ENCODE measurements around the gene KIF18B.
"Not testable (repeated sequence)": the region's sequence is repeated elsewhere in the genome, so short reads cannot be mapped to it uniquely, and the experiment has no call there.

Gene KIF18B

DNA sequence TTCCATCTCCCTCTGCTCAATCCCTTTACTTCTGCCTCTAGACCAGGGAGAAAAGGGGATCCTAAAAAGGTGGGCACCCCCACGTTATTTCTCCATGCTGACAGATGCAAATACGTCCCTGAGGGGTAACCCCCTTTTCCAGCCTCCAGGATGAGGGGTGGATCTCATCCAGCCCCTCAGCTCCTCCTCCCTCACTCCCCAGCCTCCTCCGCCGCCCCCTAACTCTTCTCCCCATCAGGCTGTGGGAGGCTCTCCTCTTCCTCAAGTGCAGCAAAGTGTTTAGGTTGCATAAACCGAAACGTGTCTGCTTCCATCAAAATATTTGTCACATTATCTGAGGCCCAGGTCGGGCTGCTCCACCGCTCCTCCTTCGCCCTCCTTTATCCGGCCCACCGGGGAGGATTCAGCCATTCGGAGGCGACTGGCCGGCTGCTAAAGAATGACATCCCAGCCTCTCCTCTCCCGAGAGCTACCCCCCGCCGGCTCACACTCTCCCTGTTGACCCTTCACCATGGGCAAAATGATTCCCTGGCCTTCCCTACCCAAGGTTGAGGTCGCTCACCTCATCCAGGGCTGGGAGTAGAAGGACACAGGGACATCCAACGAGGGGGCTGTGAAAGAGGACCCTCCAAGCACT, 21.7 kb upstream of the KIF18B start:
- DNase-seq (ENCODE audit: low read depth) = no peak

DNA sequence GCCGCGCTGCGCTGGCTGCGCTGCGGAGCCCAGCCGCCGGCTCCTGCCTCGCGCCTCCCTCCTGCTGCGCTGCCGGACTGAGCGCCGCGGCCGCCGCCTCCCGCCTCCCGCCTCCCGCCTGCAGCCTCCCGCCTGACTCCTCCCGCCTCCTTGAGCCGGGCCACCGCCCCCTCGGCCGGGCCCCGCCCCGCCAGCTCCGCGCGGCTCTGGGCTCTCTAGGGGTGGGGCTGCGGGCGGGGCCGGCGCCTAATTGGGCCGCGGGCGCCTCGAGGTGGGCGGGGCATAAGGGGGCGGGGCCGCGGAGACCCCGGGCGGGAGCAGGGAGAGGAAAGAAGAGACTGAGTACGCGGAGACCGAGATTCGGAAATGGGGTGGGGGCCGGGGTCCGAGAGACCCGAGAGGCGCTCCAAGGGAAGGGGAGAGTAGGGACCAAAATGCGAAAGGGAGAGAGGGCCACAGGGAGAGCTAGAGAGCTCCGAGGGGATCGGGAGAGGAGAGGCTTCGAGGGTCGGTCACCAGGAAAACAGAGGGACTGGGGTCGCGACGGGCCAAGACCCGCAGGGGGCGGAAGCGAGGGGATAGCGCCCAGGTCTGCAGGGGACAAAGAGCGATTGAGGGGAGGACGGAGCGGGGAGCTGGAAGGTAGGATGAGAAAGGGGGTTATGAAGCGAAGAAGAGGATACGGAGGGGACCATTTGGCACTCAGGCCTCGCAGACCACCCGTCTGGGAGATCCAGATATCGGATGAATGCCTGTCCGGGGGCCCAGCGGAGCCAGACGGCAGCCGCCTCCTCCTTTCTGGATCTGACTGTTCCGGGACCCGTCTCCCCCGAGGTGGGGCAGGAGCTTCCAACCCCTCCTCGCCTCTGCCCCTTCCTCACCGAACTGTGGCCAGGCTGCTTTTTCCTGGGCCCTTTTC, 20.9 kb upstream of the KIF18B start, which contains the start of gene C1QL1:
C1QL1 (minus strand) TSS at position 79 of the 919 bp plus-strand sequence. CDS start 255 bp downstream, outside the sequence.
- peak; percentile 80 for DNase-seq (ENCODE audit: low read depth)

DNA sequence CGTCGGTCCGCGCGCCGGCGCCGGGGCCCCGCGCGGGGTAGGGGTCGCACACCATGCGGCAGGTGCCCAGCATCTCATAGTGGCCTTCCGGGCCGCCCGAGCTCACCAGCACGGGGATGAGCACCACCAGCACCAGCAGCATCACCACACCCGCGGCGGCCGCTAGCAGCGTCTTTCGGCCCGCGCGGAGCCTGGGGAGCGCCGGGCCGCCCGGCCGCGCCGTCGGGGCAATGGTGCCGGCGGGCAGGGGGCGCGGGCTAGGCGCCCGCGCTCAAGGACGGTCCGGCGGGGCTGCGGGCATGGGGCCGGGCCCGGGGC, 20.3 kb upstream of the KIF18B start:
- DNase-seq (ENCODE audit: low read depth) = no peak

DNA sequence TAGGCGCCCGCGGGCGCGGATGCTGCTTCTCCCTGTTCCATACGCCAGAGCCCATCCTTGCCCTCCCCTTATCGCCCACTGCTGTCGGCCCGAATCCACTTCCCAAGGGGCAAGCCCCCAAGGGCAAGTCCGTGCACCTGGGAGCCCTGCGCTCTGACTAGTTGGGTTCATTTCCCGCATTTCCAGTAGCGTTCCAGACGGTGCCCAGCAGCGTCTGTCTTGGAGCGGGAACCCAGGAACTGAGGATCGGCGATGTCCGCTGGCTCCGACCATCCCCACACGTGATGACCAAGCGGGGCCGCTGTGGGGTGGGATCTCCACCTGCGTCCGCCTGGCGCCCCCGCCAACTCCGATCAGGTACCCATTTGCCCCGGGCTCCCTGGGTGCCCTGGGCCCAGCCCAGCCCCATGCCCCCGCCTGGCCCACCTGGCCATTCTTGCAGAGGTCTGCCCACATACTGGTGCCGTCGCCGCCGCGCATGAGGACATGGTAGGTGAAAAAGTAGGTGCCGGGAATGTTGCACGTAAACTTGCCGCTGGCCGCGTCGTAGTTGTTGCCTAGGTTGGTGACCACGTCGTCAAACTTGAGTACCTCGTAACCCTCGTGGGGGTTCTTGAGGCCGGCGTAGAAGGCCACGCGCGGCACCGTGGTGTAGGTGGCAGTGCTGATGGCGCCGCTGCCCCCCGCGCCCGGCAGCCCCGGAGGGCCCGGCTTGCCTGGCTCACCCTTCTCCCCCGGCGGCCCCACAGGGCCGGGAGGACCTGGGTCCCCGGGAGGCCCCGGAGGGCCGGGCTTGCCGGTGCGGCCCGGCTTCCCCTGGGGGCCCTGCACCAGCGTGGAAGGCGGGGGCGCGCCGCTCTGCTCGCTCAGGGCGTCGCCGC, 19.7 kb upstream of the KIF18B start:
- DNase-seq (ENCODE audit: low read depth) = no peak

DNA sequence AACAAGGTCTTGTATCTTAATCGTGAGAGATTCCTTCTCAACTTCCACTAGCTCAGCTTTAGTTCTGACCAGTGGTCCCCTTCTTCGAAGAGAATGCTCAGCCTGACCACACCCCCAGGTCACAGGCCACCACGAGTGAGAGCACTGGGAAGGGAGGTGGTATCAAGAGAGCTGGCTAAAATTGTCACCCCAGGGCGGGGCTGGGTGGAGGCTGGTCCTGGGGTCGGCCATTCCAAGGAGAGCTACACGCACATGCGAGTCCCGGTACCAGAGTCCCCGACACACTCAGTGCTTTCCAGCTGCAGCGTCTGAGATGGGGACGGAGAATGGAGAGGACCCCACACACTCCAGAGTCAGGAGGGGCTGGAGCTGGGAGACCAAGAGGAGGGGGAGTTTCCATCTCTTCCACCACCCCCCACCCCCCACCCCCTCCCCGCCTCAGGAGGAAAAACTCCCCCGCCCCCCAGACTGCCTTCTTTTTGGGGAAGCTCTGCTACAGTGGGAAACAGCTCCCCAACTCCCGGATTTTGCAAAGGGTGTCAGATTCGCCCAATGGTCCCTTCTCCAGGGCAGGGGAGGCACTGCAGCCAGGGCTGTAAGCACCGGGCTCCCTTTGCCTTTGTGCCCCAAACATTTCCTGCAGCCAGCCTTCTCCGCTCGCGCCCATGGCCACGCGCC, 18.9 kb upstream of the KIF18B start:
- no peak for DNase-seq (ENCODE audit: low read depth)

DNA sequence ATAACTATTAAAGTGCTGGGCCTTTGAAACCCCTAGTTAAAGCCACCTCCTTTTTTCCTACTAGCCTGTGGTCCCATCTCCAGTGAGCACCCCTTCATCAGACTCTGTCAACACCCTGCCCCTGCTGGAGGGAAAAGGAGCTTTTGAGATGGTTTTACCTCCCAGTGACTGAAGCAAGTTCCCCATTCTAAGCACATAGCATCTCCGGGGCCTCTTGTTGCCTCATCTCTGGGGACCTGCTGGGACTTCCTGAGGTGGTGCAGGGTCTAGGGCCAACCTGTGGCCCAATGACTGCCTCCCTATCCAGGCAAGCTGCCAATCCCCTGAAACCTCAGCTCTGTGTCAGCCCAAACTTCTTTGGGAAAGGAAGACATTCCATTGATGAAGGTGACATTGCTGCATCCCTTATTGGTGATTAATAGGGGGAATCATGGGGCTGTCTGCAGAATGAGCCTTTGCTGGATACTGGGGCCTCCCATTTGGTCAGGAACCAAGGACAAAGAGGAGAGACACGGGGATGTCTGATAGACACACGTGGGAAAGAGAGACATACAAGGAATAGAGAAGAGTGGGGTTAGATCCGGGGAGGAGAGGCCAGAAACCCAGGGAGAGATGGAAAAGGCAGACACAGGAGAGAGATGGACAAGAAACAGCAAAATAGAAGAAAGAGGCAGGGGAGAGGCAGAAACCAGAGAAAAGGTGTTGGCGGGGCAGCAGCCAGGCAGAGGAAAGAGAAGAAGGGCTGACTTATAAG, 18.1 kb upstream of the KIF18B start:
- no peak for DNase-seq (ENCODE audit: low read depth)

DNA sequence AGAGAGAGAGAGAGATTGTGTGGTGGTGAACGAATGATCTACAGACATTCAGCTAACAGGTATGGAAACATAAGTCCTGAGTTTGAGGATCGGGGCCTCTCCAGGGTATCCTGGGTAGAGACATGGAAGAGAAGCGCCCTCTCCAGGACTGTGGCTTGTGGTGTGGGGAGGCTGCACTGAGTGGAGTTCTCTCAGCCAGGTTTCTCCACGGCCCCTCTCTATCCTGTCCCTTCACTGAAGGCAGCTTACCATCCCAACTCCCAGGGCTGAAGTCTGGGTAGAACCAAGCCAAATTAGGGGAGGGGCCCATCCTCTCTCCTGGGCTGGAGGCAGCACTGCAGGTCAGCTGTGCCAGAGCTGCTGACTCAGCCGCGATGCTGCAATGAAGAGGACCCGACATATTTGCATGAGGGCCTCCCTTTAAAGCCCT, 14.4 kb upstream of the KIF18B start:
- no peak for DNase-seq (ENCODE audit: low read depth)

DNA sequence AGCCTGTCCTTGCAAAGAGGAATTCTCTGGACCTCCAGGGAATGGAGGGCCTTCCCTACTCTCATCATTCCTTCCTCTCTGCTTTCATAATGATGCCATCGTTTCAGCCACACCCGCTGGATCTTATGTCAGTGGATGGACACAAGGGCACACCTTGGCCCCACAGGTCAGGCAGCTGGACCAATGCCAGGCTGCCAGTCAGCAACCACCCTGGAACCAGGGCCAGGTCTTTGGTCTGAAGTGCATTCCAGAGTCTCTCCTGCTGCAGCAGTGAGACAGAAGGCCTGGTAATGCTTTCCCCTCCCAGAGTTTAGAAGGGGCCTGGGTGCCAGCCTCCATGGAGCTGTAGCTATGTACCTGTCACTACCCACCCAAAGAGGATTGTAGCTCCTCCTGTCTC, 13.1 kb upstream of the KIF18B start:
- DNase-seq (ENCODE audit: low read depth) = no peak

DNA sequence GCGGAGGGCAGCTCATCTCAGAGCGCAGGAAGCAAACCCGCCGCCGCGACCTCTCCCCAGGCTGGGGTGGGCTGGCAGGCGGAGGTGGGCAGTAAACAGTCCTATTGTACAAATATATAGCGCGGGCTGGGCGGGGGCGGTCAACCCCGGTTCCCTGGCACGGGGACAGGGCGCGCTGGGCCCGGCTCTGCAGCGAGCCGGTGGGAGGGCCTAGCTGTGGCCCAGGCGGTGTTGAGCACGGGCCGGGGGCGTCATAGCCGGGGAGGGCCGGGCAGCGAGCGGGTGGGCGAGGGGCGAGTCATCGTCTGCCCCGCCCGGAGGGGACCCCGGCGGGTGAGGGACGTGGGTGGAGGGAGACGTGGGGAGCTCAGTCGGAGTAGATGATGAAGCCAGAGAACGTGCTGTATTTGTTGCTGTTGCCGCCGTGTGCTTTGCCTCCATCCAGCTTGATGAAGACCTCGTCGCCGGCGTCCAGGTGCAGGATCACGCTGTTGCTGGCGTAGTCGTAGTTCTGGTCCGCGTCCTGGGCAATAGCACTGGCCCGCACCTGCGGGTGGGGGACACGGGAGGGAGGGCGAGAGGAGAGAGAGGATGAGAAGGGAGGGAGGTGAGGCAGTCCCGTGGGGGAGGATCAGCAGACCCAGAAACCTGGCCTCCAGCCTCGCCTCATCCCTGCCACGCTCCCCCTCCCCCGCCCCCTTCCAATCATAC, 12.4 kb upstream of the KIF18B start:
- no peak for DNase-seq (ENCODE audit: low read depth)

DNA sequence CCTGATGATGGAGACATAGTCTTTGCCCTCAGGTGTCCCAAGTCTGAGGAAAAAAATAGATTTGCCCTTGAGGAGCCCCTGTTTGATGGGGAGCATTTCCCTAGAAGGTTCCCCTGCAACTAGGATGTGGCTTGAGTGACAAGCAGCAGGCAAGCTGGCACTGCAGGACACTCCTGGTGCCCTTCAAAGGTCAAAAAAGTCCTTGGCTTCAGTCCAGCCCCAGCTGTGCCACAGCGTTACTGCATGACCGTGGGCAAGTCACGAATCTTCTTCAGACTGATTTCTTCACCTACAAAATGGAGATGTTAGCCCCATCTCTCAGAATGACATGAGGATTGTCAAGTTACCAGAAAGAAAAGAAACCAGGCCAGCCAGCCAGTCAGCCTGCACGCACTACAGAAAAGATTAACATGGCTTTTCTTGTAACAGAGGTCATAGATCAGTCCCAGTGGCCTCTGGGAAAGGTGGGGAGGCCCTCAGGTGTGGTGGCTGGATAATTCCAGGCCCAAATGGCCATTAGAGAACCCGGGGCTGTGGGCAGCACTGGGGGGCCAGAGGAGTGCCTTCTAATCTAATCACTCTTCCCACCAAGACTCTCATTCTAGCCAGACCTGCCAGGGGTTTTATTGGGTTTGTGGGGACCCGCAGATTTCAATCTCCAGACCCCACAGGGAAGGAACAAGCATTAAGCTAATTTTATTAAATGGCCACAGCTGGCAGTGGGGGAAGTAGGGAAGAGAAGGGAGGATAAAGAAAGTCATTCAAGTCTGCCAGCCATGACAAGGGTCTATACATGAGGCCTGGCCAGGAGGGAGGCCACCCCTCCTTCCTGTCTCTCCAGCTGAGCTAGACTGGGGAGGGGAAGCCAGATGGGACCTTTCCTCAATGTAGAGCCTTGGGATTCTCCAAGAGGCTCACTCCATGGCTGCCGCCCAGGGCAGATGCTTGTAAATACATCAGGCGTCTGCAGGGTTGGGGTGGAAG, 9.7 kb upstream of the KIF18B start:
- DNase-seq (ENCODE audit: low read depth) = no peak

DNA sequence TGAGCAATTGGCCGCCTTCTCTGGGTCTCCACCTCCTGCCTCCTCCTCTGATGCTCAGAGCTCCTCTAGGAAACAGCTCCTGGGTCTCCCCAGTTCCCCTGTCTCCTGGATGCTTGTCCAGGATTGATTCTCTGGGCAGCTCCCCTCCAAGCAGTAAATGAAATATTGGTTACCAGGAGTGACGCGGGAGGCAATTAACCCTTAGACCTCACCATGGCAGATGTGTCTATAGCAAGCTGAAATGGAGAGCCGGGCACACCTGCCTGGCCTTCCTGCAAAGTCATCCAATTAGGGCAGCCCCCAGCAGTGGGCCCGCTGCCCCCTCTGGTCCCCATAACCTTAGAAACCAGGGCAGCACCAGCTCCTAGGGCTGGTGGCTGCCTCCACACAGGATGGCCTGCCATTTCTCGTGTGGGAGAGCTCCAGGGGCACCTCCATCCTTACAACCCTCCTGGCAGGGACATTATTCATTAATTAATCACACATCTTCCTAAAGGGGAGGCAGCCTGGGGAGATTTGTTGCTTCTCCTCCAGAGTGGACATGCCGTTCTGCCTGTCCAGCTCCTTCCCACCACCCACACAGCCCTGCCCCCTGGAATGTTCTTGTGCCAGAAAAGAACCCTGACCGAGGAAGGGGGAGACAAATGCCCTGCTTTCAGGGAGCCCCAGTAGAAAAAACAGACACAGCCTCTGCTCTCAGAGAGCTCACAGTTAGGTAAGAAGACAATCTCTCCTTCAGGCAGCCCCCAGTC, 8.3 kb upstream of the KIF18B start:
- DNase-seq (ENCODE audit: low read depth) = no peak

DNA sequence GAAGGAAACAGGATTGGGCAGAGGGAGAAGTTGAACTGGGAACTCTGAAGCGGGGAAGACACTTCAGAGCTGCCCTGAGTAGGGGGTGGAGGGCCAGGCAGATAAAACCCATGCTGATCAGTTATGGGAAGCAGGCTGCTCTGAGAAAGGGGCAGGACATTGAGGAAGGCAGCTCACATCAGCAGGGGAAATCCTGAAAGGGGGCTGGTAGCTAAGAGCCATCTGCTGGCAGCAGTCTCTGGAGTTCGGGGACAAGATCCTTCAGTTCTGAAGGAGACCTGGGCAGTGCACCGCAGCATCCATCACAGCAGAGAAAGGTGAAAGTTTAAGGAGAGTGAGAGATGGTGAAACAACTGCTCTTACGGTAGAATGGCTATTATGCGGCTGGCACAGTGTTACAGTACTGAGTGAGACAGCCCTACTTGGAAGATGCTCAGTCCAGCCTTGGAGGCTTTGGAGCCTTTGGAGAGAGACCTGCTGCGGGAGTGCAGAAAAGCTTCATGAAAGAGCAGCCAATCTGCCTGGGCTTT, 5.4 kb upstream of the KIF18B start:
- DNase-seq (ENCODE audit: low read depth) = no peak

DNA sequence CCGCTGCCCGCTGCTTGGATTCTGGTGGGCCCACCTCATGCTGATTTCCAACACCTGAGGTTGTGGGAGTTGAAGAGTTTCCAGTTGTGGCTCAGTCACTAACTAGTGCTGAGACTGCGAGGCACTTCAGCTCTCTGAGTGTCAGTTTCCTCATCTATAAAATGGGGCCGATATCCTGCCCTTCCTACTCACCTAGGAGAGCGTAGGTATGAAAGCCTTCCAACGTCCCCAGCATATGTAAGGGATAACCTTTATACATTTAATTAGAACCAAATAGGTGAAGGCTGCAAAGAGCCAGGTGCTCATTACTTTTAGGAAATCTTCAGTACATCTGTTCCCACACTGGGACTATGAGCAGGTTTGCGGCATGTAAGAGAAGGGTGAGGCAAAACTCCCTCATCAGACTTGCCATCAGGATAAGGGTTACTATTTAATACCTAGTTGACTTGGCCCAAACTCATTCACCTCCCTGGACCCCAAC, 782 bp upstream of the KIF18B start:
- DNase-seq (ENCODE audit: low read depth) = no peak

DNA sequence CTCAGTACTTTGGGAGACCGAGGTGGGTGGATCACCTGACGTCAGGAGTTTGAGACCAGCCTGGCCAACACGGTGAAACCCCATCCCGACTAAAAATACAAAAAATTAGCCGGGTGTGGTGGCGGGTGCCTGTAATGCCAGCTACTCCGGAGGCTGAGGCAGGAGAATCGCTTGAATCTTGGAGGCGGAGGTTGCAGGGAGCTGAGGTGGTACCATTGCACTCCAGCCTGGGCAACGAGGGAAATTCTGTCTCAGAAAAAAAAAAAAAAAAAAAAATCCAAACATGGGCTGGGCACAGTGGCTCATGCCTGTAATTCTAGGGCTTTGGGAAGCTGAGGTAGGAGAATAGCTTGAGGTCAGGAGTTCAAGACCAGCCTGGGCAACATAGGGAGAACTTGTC, 1.9 kb downstream of the KIF18B start:
- DNase-seq (ENCODE audit: low read depth) = not testable (repeated sequence)

DNA sequence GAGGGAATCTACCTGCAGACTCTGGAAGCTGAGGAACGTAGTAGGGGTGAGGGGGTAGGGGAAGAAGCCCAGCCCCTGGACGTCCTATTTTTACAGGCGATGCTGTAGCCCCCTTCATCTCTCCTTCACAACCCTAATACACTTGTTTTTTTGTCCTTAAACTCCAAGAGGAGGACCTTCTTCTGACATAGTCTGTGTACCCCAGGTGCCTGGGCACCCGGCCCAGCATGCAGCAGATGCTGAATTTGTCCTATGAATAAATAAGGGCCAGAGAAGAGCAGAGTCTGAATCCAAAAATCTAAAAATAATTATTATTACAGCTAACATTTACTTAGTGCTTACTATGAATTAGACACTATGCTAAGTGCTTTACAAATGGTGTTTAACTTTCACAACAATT, 5.1 kb downstream of the KIF18B start:
- DNase-seq (ENCODE audit: low read depth) = no peak

DNA sequence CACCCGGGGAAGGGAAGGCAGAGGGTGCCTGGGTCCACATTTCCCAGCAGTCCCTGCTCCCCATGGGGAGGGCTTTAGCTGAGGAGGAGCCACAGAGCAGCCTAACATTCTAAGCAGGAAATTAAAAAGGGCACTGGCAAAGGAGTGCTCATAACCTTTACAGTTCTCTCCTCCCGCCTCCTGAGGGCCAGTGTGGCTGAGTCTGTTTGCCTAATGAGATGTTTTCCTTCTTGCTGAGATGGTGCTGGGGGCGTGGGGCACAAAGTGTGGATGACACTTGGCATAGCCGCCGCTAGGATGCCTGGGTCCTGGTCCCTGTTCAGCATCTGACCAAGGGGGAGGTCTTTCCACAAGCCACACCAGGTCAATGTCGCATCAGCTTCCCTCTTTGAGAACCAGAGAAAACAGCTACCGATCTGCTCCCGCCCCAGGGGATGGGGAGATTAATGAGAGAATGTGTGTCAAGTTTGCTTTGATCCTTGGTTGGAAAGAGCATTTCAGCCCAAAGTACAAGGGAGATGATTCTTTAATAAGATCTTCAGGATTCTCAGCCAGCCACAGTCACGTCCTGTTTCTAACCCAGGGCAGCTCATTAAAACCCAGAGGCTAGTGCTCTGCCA, 5.8 kb downstream of the KIF18B start:
- no peak for DNase-seq (ENCODE audit: low read depth)

DNA sequence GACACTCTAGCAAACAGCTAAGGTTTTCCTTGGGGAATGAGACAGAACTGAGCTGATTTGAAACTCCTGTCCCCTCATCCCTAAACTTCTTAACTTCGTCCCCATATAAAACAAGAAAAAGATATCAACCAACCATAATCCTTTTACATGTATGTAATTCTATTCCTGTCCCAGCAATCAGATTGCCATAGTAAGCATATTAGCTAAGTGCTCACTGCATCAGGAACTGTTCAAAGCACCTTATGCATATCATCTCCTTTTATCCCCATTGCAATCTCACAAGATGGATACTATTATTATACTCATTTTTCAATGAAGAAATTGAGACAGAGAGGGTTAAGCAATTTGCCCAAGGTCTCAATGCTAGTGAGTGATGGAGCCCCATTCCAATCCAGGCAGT, 6.8 kb downstream of the KIF18B start:
- DNase-seq (ENCODE audit: low read depth) = no peak

DNA sequence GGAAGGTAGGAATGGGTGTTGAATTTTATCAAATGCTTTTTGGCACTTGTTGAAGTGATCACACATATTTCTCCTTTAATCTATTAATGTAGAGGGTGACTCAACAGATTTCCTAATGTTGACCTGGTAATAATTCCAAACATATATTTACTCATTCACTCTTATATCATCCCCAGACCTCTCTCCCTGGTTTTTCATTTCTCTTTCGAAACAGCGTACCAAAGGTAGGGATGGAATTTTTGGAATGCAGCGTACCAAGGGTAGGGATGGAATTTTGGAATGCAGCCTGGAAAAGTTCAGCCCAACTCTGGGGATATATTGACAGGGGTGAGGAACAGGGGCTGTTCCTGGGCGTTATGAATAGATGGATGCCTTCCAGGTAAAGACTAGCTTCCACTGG, 7.3 kb downstream of the KIF18B start:
- no peak for DNase-seq (ENCODE audit: low read depth)
